Nephron (organoid): ENCODE measurements around the gene OR10R2.

Experiments used
- H3K27ac Mint-ChIP-seq, 3 experiments: 2 replicates each; pipeline ENCODE4 v1.8.0; 2020; ENCODE audit warnings: mixed read lengths in 3 of 3, mild to moderate bottlenecking in 2 of 3, moderate library complexity in 1 of 3
- H3K27me3 Mint-ChIP-seq: 2 replicates; pipeline ENCODE4 v1.8.0; 2021; ENCODE audit warnings: low read depth, mild to moderate bottlenecking, moderate library complexity, mixed read lengths
- H3K36me3 Mint-ChIP-seq: 2 replicates; pipeline ENCODE4 v1.8.0; 2020; ENCODE audit warnings: low read depth, mixed read lengths
- H3K4me1 Mint-ChIP-seq: 2 replicates; pipeline ENCODE4 v1.8.0; 2020; ENCODE audit warnings: mixed read lengths
- H3K4me3 Mint-ChIP-seq, 3 experiments: 2 replicates each; pipeline ENCODE4 v1.8.0; 2020; ENCODE audit warnings: mild to moderate bottlenecking in 3 of 3, mixed read lengths in 3 of 3, moderate library complexity in 2 of 3
- H3K9me3 Mint-ChIP-seq: 2 replicates; pipeline ENCODE4 v1.8.0; 2020; ENCODE audit warnings: mixed read lengths
- CTCF ChIP-seq, 3 experiments: fragments of 200-600 bp; sonication (generic); IDR thresholded peaks; one replicate each; pipeline ENCODE4 v1.5.0; 2021; ENCODE audit warnings: antibody characterized with exemption in 3 of 3; ENCODE audit not compliant: unreplicated experiment in 3 of 3

Gene OR10R2

GRCh38 chr1:158454537-158454936, 17.5 kb upstream of the OR10R2 start:
- peaks cover 8% of the 10 kb centered on the region for H3K9me3 Mint-ChIP-seq
- no peaks in the 10 kb centered on the region for H3K4me1 Mint-ChIP-seq
- no peaks in the 10 kb centered on the region for H3K36me3 Mint-ChIP-seq
- TF ChIP-seq CTCF (IDR thresholded peaks at IDR 0.05; ENCODE audit: unreplicated experiment in 3 of 3): no peak
- H3K27me3 Mint-ChIP-seq: no peaks in the 10 kb centered on the region
- no peak overlapping the region for H3K4me3 Mint-ChIP-seq
- H3K27ac Mint-ChIP-seq: no peak overlapping the region

- H3K36me3 Mint-ChIP-seq: no peaks in the 10 kb centered on the region
- H3K27ac Mint-ChIP-seq: no peak overlapping the region
- peaks cover 3% of the 10 kb centered on the region for H3K9me3 Mint-ChIP-seq
- TF ChIP-seq CTCF (IDR thresholded peaks at IDR 0.05; ENCODE audit: unreplicated experiment in 3 of 3): no peak
- H3K4me1 Mint-ChIP-seq: no peaks in the 10 kb centered on the region
- H3K4me3 Mint-ChIP-seq: no peak overlapping the region
- H3K27me3 Mint-ChIP-seq: no peaks in the 10 kb centered on the region
Observed at GRCh38 chr1:158457246-158457645, 14.8 kb upstream of the OR10R2 start.

GRCh38 chr1:158458263-158458662, 13.8 kb upstream of the OR10R2 start:
- Mint-ChIP-seq H3K27ac (no peak overlapping the region), H3K36me3 (no peaks in the 10 kb centered on the region), H3K27me3 (no peaks in the 10 kb centered on the region), H3K4me1 (no peaks in the 10 kb centered on the region), H3K4me3 (no peak overlapping the region), H3K9me3 (peaks cover 3% of the 10 kb centered on the region)
- TF ChIP-seq CTCF (IDR thresholded peaks at IDR 0.05; ENCODE audit: unreplicated experiment in 3 of 3): no peak

- Mint-ChIP-seq H3K27ac (no peak within 1 kb of the TSS), H3K27me3 (no peaks in the 10 kb centered on the region), H3K36me3 (no peaks in the 10 kb centered on the region), H3K9me3 (no peaks in the 10 kb centered on the region), H3K4me3 (no peak within 1 kb of the TSS), H3K4me1 (no peaks in the 10 kb centered on the region)
- TF ChIP-seq CTCF (IDR thresholded peaks at IDR 0.05; ENCODE audit: unreplicated experiment in 3 of 3): no peak
Observed at GRCh38 chr1:158461534-158461933, 10.5 kb upstream of the OR10R2 start, which contains the start of gene OR10K1. TSS of gene OR10K1 (plus strand) at chr1:158461834. CDS start at chr1:158465562, 3,728 bp downstream.

- no peak overlapping the region for H3K4me3 Mint-ChIP-seq
- H3K9me3 Mint-ChIP-seq: no peaks in the 10 kb centered on the region
- no peaks in the 10 kb centered on the region for H3K4me1 Mint-ChIP-seq
- no peak overlapping the region for H3K27ac Mint-ChIP-seq
- H3K36me3 Mint-ChIP-seq: no peaks in the 10 kb centered on the region
- H3K27me3 Mint-ChIP-seq: peaks cover 8% of the 10 kb centered on the region
- no peak for TF ChIP-seq CTCF (IDR thresholded peaks at IDR 0.05; ENCODE audit: unreplicated experiment in 3 of 3)
Observed at GRCh38 chr1:158485455-158485854, 13.4 kb downstream of the OR10R2 start.

GRCh38 chr1:158491316-158491715, 19.3 kb downstream of the OR10R2 start:
- Mint-ChIP-seq H3K36me3 (no peaks in the 10 kb centered on the region), H3K27ac (no peak overlapping the region), H3K9me3 (no peaks in the 10 kb centered on the region), H3K4me3 (no peak overlapping the region), H3K4me1 (no peaks in the 10 kb centered on the region), H3K27me3 (peaks cover 8% of the 10 kb centered on the region)
- no peak for TF ChIP-seq CTCF (IDR thresholded peaks at IDR 0.05; ENCODE audit: unreplicated experiment in 3 of 3)
